ENCODE data around the gene HTR3C.

The HTR3C gene

GRCh38 chr3:184085389-184085852 is 32.6 kb downstream of the HTR3C start:
- DNase-seq (ENCODE audit: low read depth) = peak; percentile 15

DNA sequence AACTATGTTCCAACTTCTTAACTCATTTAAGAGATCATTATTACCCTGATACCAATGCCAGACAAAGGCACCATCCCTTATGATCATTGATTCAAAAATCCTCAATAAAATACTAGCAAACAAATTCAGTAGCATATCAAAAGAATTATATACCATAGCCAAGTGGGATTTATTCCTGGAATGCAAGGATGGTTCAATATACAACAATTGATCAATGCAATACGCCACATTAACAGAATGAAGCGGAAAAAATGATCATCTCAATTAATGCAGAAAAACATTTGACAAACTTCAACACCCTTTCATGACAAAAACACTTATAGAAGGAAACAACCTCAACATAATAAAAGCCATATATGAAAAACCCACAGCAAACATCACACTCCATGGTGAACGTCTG is 39.4 kb downstream of the HTR3C start:
- no peak for DNase-seq (ENCODE audit: low read depth)

- no peak for DNase-seq (ENCODE audit: low read depth)
Observed at GRCh38 chr3:184096811-184097383, 44.0 kb downstream of the HTR3C start, which contains the start of gene HTR3E. HTR3E (plus strand) TSS chr3:184097064; CDS start chr3:184097530, 466 bp downstream.

GRCh38 chr3:184097556-184097955 is 44.7 kb downstream of the HTR3C start:
- DNase-seq (ENCODE audit: low read depth) = no peak

DNA sequence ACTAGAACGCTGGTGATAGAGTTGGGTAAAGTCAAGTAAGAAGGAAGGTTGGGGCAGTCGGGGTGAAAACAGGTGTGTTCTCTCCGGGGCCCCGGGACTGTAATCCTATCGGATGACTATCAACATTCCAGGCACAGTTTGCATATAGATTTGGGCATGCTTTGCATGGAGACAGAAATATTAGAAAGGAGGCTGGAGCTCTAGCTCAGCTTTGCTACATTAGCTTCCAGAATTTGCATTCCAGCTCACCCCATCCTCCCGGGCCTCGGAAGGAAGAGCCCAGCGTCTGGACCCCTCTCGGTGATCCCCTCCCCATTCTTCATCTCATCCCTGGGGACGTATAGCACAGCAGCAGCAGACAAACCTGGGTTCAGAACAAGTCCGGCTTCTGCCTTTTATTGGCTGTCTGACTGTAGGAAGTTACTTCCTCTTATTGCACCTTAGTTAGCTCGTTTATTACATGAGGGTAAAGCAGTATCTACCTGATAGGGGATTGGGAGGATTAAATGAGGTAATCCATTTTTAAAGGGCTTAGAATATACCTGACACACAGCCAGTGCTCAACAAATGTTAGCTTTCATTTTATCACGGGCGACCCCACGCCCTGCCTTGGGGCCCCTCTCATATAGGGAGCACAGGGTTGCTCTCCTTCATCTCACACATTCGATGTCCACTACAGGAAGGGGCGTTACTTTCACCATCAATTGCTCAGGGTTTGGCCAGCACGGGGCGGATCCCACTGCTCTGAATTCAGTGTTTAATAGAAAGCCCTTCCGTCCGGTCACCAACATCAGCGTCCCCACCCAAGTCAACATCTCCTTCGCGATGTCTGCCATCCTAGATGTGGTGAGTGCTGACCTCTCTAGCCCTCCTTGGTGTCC is 47.2 kb downstream of the HTR3C start:
- DNase-seq (ENCODE audit: low read depth) = no peak
